Keratinocyte (primary cell): ENCODE results near the gene AADACL2. TPM values are rescaled to one million over a fixed set of nuclear protein-coding genes. Genes with fewer than 3 reads are reported as not detected.

Source experiments
- DNase-seq: peaks from one replicate; pipeline ENCODE4 v3.0.0-alpha.2; 2011; ENCODE audit warnings: low read depth, missing footprints, low spot score
- FAIRE-seq: peaks from 2 replicates; lab custom pipeline; 2011; peaks lifted over from hg19 to GRCh38; lab: Jason Lieb, UNC
- H2AFZ ChIP-seq: 2 replicates; pipeline ENCODE4 v1.6.0; 2012; ENCODE audit warnings: low read length, control low read depth, inconsistent platforms; ENCODE audit not compliant: control insufficient read depth
- H3K27ac ChIP-seq: 2 replicates; pipeline ENCODE4 v1.5.1; 2011; ENCODE audit warnings: low read length; ENCODE audit not compliant: control insufficient read depth, insufficient read depth
- H3K27me3 ChIP-seq: 3 replicates; pipeline ENCODE4 v1.6.0; 2011; ENCODE audit warnings: low read length; ENCODE audit not compliant: control insufficient read depth, insufficient read depth; ENCODE audit errors: extremely low read depth
- H3K36me3 ChIP-seq, 2 experiments: 2 replicates in 1 of 2; 3 replicates in 1 of 2; pipeline ENCODE4 v1.5.1; 2011; ENCODE audit warnings: low read length in 2 of 2, mild to moderate bottlenecking in 1 of 2; ENCODE audit not compliant: control insufficient read depth in 2 of 2, insufficient read depth in 2 of 2; ENCODE audit errors: extremely low read depth in 1 of 2
- H3K4me1 ChIP-seq: 3 replicates; pipeline ENCODE4 v1.5.1; 2011; ENCODE audit warnings: low read length; ENCODE audit not compliant: control insufficient read depth, insufficient read depth; ENCODE audit errors: extremely low read depth
- H3K4me2 ChIP-seq: 3 replicates; pipeline ENCODE4 v1.6.0; 2011; ENCODE audit warnings: low read depth, low read length; ENCODE audit not compliant: control insufficient read depth, insufficient read depth; ENCODE audit errors: extremely low read depth
- H3K4me3 ChIP-seq, 3 experiments: fragments of 200-600 bp in 1 of 3; sonication (generic) in 1 of 3; 2 replicates in 2 of 3; 3 replicates in 1 of 3; pipeline ENCODE4 v1.5.1; 2011 to 2016; ENCODE audit warnings: low read length in 3 of 3, mild to moderate bottlenecking in 3 of 3, control low read depth in 2 of 3, inconsistent platforms in 1 of 3, low read depth in 1 of 3, mixed read lengths in 1 of 3, mixed run types in 1 of 3, moderate library complexity in 1 of 3; ENCODE audit not compliant: control insufficient read depth in 2 of 3, insufficient read depth in 2 of 3; ENCODE audit errors: extremely low read depth in 1 of 3
- H3K79me2 ChIP-seq: 2 replicates; pipeline ENCODE4 v1.6.0; 2012; ENCODE audit warnings: low read length; ENCODE audit not compliant: control insufficient read depth, insufficient read depth
- H3K9ac ChIP-seq: 3 replicates; pipeline ENCODE4 v1.6.0; 2011; ENCODE audit warnings: low read length; ENCODE audit not compliant: control insufficient read depth, insufficient read depth; ENCODE audit errors: extremely low read depth
- H3K9me1 ChIP-seq: 3 replicates; pipeline ENCODE4 v1.6.0; 2011; ENCODE audit warnings: low read length; ENCODE audit not compliant: control insufficient read depth, insufficient read depth; ENCODE audit errors: extremely low read depth
- H3K9me3 ChIP-seq: 2 replicates; pipeline ENCODE4 v1.5.1; 2012; ENCODE audit warnings: low read depth, low read length; ENCODE audit not compliant: control insufficient read depth
- H4K20me1 ChIP-seq: 3 replicates; pipeline ENCODE4 v1.6.0; 2011; ENCODE audit warnings: low read length; ENCODE audit not compliant: control insufficient read depth, insufficient read depth; ENCODE audit errors: extremely low read depth
- CTCF ChIP-seq, 3 experiments: IDR thresholded peaks in 1 of 3; conservative IDR thresholded peaks in 1 of 3; optimal IDR thresholded peaks in 1 of 3; 2 replicates in 2 of 3; 3 replicates in 1 of 3; pipeline versions ENCODE3 to v1.5.1; 2011; ENCODE audit warnings: low read length in 3 of 3, mild to moderate bottlenecking in 3 of 3, moderate library complexity in 2 of 3, control low read depth in 1 of 3, inconsistent platforms in 1 of 3; ENCODE audit not compliant: insufficient read depth in 2 of 3; ENCODE audit errors: extremely low read depth in 1 of 3
- EZH2 ChIP-seq: IDR thresholded peaks from one replicate; pipeline ENCODE4 v1.6.1; 2012; ENCODE audit warnings: inconsistent platforms, mild to moderate bottlenecking, low read length, moderate library complexity
- dilution Hi-C: fragments of 300-500 bp; cut with MboI; formaldehyde crosslinking; loops from one replicate; pipeline ENCODE4 v1.7.0; 2020; ENCODE audit warnings: low sequenced_read_pairs; ENCODE audit not compliant: extremely low pct_ligation_motif_present
- polyA plus RNA-seq, 5 experiments: library from polyadenylated mRNA; depleted of rRNA in 3 of 5; stranded (reverse) in 3 of 5; stranded (forward) in 1 of 5; unstranded in 1 of 5; fragments of >200 nt; gene quantifications; 1 replicate in 1 of 5; 2 replicates in 3 of 5; 3 replicates in 1 of 5; pipeline versions ENCODE4 v1.2.1 to v1.2.3, GENCODE V29; 2011 to 2012; ENCODE audit warnings: missing spikeins in 2 of 5, low read depth in 1 of 5, low replicate concordance in 1 of 5

Gene AADACL2
- polyA plus RNA-seq, 1 donor (not counting 4 experiments of a cell fraction or from before 2014, with no cell fraction given) = 0.38 TPM

- H3K4me3 ChIP-seq = no peak overlapping the region
- dilution Hi-C loops = no loop called here
- no peaks in the 10 kb centered on the region for H3K79me2 ChIP-seq
- no peak overlapping the region for H3K4me2 ChIP-seq
- FAIRE-seq (no peak), DNase-seq (no peak)
- no peaks in the 10 kb centered on the region for H3K4me1 ChIP-seq
- no peaks in the 10 kb centered on the region for H4K20me1 ChIP-seq
- TF ChIP-seq CTCF (optimal IDR thresholded peaks at IDR 0.05 in 1 of 3, IDR thresholded peaks at IDR 0.05 in 1 of 3, conservative IDR thresholded peaks at IDR 0.05 in 1 of 3; ENCODE audit: extremely low read depth in 1 of 3, insufficient read depth in 2 of 3, low read length in 3 of 3) (no peak), EZH2 (no peak)
- H3K27me3 ChIP-seq = no peaks in the 10 kb centered on the region
- H3K9me3 ChIP-seq = no peaks in the 10 kb centered on the region
- H3K9ac ChIP-seq = no peak overlapping the region
- H2AFZ ChIP-seq = no peak overlapping the region
- no peak overlapping the region for H3K27ac ChIP-seq
- no peaks in the 10 kb centered on the region for H3K9me1 ChIP-seq
- no peaks in the 10 kb centered on the region for H3K36me3 ChIP-seq
Observed at GRCh38 chr3:151722856-151723255, 10.9 kb upstream of the AADACL2 start.

GRCh38 chr3:151724576-151725562, 8.9 kb upstream of the AADACL2 start:
- H3K79me2 ChIP-seq = no peaks in the 10 kb centered on the region
- H3K4me2 ChIP-seq = no peak overlapping the region
- TF ChIP-seq CTCF (optimal IDR thresholded peaks at IDR 0.05 in 1 of 3, IDR thresholded peaks at IDR 0.05 in 1 of 3, conservative IDR thresholded peaks at IDR 0.05 in 1 of 3; ENCODE audit: extremely low read depth in 1 of 3, insufficient read depth in 2 of 3, low read length in 3 of 3) = no peak
- TF ChIP-seq EZH2 = no peak
- H3K4me3 ChIP-seq = no peak overlapping the region
- no peaks in the 10 kb centered on the region for H3K9me1 ChIP-seq
- no peak overlapping the region for H3K27ac ChIP-seq
- H3K9ac ChIP-seq = no peak overlapping the region
- H3K4me1 ChIP-seq = no peaks in the 10 kb centered on the region
- DNase-seq (no peak), FAIRE-seq (no peak)
- H2AFZ ChIP-seq = no peak overlapping the region
- H3K36me3 ChIP-seq = no peaks in the 10 kb centered on the region
- H4K20me1 ChIP-seq = no peaks in the 10 kb centered on the region
- dilution Hi-C loops = no loop called here
- no peaks in the 10 kb centered on the region for H3K9me3 ChIP-seq
- no peaks in the 10 kb centered on the region for H3K27me3 ChIP-seq
